ENCODE data around the gene BAAT.
"Not testable (repeated sequence)": the region's sequence is repeated elsewhere in the genome, so short reads cannot be mapped to it uniquely, and the experiment has no call there.

BAAT gene

DNA sequence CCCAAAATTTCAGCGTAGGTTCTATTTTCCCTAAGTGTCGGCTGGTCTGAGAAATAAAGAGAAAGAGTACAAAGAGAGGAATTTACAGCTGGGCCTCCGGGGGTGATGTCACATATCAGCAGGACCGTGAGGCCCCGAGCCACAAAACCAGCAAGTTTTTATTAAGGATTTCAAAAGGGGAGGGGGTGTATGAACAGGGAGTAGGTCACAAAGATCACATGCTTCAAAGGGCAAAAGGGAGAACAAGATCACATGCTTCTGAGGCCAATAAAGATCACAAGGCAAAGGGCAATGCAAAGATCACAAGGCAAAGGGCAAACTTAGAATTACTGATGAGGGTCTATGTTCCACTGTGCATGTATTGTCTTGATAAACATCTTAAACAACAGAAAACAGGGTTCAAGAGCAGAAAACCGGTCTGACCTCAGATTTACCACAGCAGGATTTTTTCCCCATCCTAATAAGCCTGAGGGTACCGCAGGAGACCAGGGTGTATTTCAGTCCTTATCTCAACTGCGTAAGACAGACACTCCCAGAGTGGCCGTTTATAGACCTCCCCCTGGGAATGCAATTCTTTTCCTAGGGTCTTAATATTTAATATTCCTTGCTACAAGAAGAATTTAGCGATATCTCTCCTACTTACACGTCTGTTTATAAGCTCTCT lies at the start of gene BAAT:
TSS of gene BAAT (minus strand) at position 134 of the 664 bp plus-strand sequence. CDS start 13,602 bp downstream, outside the sequence.
- DNase-seq (ENCODE audit: low read depth in 3 of 3) = not testable (repeated sequence)

- DNase-seq (ENCODE audit: low read depth in 3 of 3) = no peak
Measured at GRCh38 chr9:101433229-101433628, 48.4 kb upstream of the BAAT start.

DNA sequence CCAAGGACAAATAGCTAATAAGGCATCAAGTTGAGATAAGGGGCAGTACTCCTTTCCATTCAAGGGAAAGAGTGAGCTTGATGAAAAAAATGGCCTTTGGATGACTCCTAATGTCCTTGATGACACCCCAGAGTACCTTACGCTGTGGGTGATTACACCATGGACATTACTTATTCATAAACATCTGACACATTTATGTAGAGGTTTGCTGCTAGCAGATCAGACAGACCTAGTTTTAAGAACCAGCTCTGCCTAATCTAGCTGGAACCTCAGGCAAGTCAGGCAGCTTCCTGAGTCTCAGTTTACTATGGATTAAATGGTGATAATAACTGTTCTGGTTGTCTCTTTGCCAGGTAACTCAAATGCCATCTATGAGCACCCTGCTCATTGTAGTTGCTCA lies 47.9 kb upstream of the BAAT start:
- no peak for DNase-seq (ENCODE audit: low read depth in 3 of 3)

- no peak for DNase-seq (ENCODE audit: low read depth in 3 of 3)
Measured at GRCh38 chr9:101432171-101432570, 47.4 kb upstream of the BAAT start.

GRCh38 chr9:101429736-101430135 lies 44.9 kb upstream of the BAAT start:
- no peak for DNase-seq (ENCODE audit: low read depth in 3 of 3)

GRCh38 chr9:101428909-101429308 lies 44.1 kb upstream of the BAAT start:
- DNase-seq (ENCODE audit: low read depth in 3 of 3) = no peak

DNA sequence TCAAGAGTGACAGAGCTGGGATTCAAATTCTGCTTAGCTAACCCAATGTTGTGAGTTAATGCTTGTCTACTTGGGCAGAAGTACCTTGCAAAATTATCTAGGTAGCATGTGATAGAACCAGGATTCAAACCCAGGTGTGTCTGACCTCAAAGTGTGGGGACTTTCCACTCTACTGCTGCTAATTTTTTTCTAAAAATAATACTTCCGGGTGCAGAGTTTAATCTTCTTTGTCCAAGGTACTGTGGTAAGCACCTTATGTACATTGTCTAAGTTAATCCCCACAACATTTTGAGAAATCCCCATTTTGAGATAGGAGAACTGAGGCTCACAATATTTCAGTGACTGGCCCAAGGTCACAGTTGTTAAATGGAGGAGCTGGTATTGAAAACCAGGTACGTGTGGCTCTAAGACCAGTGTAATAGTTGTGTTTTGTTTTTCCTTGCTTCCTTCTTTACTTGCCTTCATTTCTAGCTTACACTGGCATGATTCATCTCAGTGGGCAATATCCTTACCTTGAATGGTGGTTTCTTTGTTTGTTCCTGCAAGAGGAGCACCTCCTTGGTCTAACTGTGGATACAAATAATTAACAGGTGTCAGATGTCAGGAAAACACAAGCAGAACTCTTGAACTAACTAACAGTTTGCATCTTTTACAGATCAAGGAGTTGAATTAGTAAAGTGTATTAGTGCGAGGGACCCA lies 43.3 kb upstream of the BAAT start:
- DNase-seq (ENCODE audit: low read depth in 3 of 3) = no peak

DNA sequence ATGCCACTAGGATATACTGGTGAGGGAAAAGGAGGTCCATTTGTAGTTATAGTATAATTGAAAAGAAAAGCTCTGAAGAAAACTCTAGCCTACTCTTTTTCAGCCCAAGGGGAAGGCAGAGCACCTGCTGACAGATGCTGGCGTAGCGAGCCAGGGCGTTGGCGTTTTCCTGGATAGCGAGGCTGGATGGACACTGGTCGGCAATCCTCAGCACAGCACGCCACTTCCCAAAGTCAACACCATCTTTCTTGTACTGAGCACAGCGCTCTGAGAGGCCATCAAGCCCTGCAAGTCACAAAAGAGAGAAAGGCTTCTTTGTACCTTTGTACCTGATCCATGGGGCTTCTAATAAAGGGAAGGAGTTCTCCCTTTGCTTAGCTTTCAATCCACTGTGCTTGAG lies 42.6 kb upstream of the BAAT start:
- no peak for DNase-seq (ENCODE audit: low read depth in 3 of 3)

GRCh38 chr9:101421653-101422065 lies 36.9 kb upstream of the BAAT start:
- DNase-seq (ENCODE audit: low read depth in 3 of 3) = no peak

DNA sequence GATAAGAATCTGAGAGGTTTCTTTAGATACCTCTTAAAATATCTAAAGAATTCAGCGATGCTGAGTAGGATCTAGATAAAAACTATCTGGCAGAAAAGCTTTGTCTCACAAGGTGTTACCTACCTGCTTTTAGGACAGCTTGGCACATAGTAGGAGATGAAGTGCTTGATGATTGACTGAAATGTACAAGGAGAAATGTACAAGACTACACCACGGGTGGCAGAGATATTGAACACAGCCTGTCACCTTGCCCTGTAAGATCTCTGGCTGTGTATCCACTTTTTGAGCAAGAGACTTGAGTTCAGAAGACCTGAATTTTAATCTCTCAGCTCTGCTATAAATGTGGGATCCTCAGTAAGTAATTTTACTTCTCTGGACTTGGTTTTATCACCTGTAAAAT lies 35.1 kb upstream of the BAAT start:
- no peak for DNase-seq (ENCODE audit: low read depth in 3 of 3)

DNA sequence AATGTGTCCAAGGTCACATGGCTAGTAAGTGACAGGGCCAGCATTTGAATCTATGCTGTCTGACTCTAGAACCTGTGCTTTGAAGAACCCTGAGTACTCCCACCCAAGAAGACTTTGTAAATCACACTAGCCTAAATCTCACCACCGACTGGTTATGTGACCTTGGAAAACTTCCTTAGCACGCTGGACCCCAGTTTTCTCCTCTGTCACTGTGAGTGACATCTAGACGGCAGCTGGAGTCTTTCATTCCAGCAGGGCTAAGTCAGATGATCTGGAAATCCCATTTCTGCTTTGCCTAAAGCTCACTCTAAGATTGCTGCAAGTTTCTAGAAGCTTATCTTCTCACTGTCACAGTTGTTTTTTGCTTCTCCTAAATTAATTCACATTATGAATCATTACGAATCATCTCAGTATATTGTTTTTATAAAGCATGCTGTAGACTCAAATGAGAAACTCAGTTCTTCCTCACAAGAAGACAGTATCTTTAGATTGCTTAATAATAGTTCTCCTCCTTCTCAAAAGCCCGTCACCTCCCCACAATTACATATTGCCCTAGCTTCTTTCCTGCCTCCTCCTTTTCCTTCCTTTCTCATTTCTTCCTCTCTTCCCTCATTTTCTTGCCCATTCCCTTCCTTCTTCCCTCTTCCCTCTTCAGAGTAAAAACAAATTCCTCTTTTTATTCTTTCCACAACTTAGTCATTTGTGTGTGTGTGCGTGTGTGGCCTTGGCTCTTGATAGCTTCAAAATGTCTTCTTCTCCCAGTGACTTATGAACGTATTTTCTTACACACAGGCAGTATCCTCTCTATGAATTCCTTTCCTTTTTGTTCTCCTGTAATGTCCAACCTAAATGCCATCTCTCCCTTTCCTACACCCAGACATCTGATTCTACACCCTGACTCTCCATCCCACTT lies 34.0 kb upstream of the BAAT start:
- DNase-seq (ENCODE audit: low read depth in 3 of 3) = no peak

DNA sequence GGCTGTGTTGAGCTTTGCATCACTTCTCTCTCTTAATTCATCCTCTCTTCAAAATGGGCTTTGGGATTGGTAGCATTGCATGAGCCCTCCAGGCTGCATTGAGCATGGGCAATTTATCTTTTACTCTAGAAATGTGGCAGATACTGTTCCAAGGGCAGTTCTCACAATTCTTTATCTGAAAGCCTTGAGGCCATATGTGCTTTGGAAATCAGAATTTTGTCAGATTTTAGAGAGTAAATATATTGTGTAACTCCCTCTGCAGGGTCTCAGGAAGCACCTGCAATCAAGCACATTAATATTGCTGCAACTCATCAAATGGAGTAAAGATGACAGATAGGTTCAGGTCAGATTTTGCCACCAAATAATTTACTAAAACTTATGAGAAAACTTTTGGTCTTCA lies 33.2 kb upstream of the BAAT start:
- DNase-seq (ENCODE audit: low read depth in 3 of 3) = no peak

DNA sequence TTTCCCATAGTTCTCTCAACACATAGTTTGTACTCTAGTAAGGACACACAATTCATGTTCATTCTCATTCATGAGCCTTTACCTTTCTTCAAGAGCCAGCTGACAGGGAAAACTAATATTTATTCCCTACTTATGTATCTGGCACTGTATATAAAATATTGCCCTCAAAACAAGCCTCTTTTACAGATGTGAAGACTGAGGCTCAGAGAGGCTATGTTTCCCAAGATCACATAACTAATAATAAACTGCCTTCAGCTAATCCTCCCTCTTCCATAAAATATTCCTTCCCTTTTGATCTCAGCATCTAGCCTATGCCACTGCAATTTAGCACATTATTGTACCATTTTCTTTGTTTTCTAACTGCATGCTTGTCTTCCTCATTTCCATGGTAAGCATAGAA lies 32.6 kb upstream of the BAAT start:
- DNase-seq (ENCODE audit: low read depth in 3 of 3) = no peak

GRCh38 chr9:101415578-101415977 lies 30.8 kb upstream of the BAAT start:
- no peak for DNase-seq (ENCODE audit: low read depth in 3 of 3)

GRCh38 chr9:101414839-101415238 lies 30.0 kb upstream of the BAAT start:
- no peak for DNase-seq (ENCODE audit: low read depth in 3 of 3)

DNA sequence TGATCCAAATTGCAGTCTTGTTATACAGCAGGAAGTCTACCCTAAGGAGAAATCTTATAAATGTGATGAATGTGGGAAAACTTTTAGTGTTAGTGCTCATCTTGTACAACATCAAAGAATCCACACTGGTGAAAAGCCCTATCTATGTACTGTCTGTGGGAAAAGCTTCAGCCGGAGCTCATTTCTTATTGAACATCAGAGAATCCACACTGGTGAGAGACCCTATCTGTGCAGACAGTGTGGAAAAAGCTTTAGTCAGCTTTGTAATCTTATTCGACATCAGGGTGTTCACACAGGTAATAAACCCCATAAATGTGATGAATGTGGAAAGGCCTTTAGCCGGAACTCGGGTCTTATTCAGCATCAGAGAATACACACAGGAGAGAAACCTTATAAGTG lies 24.3 kb upstream of the BAAT start:
- no peak for DNase-seq (ENCODE audit: low read depth in 3 of 3)

DNA sequence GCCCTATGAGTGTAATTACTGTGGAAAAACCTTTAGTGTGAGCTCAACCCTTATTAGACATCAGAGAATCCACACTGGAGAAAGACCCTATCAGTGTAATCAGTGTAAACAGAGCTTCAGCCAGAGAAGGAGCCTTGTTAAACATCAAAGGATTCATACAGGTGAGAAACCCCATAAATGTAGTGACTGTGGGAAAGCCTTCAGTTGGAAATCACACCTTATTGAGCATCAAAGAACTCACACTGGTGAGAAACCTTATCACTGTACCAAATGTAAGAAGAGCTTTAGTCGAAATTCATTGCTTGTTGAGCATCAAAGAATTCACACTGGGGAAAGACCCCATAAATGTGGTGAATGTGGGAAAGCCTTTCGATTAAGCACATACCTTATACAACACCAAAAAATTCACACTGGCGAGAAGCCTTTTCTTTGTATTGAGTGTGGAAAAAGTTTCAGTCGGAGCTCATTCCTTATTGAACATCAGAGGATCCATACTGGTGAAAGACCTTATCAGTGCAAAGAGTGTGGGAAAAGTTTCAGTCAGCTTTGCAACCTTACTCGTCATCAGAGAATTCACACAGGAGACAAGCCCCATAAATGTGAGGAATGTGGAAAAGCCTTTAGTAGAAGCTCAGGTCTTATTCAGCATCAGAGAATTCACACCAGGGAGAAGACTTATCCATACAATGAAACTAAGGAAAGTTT lies 23.7 kb upstream of the BAAT start:
- DNase-seq (ENCODE audit: low read depth in 3 of 3) = no peak

- DNase-seq (ENCODE audit: low read depth in 3 of 3) = no peak
Measured at GRCh38 chr9:101403516-101404285, 18.9 kb upstream of the BAAT start.

DNA sequence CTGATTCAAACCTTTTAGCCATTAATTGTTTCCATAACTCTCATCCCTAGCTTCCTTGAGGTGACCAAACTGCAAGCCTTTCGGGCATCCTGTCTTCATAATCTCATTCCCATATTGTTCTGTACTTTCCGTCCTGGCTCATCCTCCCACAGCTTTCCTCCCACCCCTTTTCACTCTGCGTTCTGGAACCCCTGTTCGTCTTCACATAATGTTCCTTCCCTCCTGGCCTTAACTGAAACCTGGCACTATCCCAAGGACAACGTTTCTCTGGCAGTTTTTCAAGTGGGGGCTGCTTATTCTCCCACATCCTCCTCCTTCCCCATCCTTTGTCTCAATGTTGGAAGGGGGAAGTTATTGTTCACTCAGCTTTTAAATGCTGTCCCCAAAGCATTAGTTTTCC lies 15.3 kb upstream of the BAAT start:
- no peak for DNase-seq (ENCODE audit: low read depth in 3 of 3)

DNA sequence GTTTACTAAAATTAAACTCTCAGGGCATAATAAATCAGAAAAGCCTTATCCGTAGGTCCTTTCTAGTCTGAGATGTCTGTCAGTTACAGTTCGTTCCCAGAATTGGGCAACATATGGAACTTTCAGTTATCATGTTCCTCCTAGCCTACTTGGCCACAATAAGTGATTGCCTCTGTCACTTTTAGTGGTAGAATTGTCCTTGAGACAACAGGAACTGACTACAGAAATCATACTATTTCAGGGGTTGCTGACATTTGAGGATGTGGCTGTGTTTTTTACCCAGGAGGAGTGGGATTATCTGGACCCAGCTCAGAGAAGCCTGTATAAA lies 14.8 kb upstream of the BAAT start:
- no peak for DNase-seq (ENCODE audit: low read depth in 3 of 3)

DNA sequence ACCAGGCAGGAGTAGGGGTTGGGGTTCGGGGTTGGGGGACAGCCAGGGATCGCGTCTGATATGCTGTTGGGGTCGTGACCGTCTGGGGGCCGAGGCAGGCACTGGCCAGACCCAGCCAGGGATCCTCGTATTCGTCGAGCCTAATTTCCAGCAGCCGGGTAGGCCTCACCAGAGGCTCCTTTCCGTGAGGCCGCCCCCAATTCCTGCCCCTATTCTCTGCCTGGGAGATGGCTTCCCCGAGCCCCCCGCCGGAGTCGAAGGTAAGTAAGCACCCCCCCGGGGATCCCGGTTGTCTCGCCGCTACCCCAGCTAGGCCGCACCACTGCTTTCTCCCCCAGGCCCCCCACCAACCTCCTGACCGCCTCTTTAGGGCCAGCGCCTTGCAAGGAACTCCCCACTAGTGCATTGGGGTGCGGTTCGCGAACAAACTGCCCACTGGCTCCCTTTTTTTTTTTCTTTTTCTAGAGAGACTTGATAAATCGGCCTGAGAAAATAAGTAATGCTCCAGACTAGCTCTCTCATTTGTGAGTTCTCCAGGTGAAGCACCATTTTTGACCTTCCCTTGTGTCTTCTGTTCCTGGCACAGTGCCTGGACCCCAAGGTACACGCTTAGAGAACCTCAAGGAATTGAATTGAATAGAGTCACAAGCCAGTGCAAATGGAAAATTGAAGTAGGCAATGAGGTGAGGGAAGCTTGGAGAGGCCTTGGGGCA lies 14.3 kb upstream of the BAAT start:
- DNase-seq (ENCODE audit: low read depth in 3 of 3) = no peak

Measured in stimulated activated CD4-positive, alpha-beta T cell treated with anti-CD3 and anti-CD28 coated beads, TNF-alpha, amount 100 ng/mL, for 4 hours (primary cell).